HG03097 (cell line): Measurements from ENCODE around the gene SGIP1.
"Not testable (repeated sequence)": the region's sequence is repeated elsewhere in the genome, so short reads cannot be mapped to it uniquely, and the experiment has no call there.

Experiments used
- ATAC-seq: cut with Tn5 transposase; IDR thresholded peaks from one replicate; pipeline ENCODE4 v1.9.1; 2021; ENCODE audit not compliant: unreplicated experiment, low FRiP score

The SGIP1 gene

GRCh38 chr1:66552829-66553228 is 18.9 kb downstream of the SGIP1 start:
- no peak for ATAC-seq

- ATAC-seq = no peak
These were observed 19.9 kb downstream of the SGIP1 start for GRCh38 chr1:66553846-66554245.

- no peak for ATAC-seq
These were observed 22.2 kb downstream of the SGIP1 start for GRCh38 chr1:66556161-66556611.

GRCh38 chr1:66557157-66557556 is 23.2 kb downstream of the SGIP1 start:
- no peak for ATAC-seq

- no peak for ATAC-seq
These were observed 25.6 kb downstream of the SGIP1 start for GRCh38 chr1:66559517-66559916.

DNA sequence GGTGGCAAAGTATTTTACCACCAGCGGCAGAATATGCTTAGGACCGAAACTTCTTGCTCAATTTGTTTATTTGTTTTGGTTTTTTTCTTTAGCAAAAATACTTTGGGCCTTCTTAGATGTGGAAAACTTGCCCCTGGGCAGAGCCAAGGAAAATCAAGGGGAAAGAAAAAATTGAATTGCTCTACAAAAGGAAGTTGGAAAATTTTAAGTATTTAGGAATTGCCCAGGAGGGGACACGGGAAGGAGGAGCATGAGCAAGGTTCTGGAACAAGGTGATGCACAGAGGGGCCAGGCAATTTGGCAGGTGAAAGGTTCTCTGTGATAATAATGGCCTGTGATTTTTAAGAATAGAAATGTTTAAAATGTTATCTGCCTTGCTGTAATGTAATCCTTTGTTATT is 28.6 kb downstream of the SGIP1 start:
- ATAC-seq = no peak

DNA sequence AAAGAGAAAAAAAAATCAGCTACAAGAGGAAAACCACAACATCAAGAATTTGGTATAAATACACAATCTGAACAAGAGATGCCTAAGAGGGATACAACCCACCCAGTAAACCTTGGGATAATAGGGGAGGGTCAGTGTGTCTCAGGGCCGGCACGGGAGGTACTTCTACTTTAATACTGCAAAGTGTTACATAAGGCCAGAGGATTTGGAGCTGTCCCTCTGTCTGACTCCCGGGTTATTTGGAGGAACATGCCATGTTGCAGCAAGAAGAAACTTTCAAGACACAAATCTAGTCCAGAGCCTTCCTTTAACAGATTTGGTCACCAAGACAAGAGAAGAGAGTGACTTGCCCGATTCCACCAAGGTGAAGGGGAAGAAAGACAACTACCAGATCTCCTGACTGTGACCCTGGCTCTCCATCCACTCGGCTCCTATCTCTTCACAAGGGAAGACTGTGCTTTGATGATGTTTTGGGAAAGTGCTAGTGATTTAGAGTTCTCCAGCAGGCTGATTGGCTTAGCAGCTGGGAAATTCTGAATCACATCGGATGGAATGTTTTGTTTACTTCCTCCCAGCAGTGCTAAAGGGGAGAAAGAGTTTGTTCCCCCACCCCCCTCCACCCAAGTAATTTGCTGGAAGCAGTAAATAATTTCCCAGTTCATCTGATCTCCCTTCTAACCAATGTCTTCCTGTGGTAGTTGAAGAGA is 29.3 kb downstream of the SGIP1 start:
- no peak for ATAC-seq

- no peak for ATAC-seq
These were observed 30.1 kb downstream of the SGIP1 start for GRCh38 chr1:66563941-66564630.

- no peak for ATAC-seq
These were observed 36.2 kb downstream of the SGIP1 start for GRCh38 chr1:66570196-66570595.

DNA sequence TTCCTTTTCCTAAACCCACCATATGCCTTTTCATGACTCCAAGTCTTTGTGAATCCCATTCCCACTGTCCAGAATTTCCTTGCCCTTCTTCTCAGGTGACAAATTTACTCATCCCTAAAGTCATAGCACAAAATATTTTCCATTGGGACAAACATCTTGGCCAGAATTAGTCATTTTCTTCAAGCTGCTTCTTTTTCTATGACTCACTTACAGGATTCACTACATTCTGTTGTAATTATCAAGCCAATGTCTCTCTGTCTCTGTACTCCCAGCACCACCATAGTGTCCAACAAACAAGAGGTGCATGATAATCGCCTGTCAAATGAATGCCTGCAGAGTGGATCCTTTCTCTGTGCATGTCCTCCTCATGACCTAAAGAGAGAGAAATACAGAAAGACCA is 37.8 kb downstream of the SGIP1 start:
- no peak for ATAC-seq

GRCh38 chr1:66575739-66576138 is 41.8 kb downstream of the SGIP1 start:
- no peak for ATAC-seq

GRCh38 chr1:66576645-66577044 is 42.7 kb downstream of the SGIP1 start:
- no peak for ATAC-seq

- no peak for ATAC-seq
These were observed 44.9 kb downstream of the SGIP1 start for GRCh38 chr1:66578841-66579240.

- ATAC-seq = no peak
These were observed 46.1 kb downstream of the SGIP1 start for GRCh38 chr1:66580081-66580480.

DNA sequence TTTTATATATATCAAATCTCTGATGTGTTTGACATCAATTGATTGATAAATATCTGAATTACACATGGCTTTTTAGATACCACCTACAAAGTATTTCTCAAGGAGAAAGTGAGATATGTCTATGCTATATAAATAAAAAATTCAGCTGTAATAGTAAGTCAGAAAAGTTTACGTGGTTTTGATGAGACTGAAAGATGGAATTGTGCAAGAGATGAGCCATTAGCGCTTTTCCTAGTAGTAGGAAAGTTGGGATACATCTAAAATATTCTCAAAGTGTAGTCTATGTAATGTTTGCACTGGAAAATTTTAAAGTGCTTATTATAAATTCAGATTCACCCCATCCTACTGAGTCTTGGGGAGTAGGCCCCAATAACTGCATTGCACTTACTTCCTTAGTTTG is 49.1 kb downstream of the SGIP1 start:
- no peak for ATAC-seq

DNA sequence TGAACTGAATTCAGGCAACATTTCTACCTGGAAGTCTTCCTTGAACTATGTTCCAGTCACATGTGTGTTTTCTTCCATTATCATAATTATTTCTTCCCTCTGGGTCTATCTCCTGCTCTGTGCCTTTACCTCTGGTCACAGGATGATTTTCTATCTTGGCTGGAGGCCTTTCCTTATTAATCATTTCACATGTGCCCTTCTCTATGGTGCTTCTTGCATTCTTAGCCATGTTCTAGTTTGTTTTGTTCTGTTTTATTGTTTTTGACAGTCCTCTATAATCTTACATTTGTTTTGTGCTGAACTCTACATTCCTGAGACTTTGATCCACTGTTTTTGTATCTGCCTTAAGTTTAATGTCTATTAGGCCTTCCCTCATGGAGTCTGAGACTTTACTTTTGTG is 51.0 kb downstream of the SGIP1 start:
- ATAC-seq = no peak

DNA sequence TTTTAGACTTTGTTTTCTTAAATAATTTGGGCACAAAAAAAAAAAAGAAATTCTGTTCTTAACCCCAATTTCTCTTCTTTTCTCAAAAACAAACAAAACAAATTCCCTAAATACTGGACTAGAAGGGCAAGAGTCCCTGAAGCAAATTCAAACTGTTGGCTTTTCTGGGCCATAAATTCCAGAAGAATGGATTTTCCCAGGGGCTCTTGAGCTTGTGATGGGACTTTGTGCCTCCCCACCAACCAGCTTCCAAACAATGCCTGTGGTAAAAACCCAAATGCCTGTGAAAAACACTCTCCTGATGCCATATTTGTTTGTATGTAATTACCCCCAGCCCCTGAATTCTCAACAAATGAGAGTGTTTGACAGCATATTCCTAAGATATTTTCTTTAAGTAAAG is 55.4 kb downstream of the SGIP1 start:
- ATAC-seq = no peak

DNA sequence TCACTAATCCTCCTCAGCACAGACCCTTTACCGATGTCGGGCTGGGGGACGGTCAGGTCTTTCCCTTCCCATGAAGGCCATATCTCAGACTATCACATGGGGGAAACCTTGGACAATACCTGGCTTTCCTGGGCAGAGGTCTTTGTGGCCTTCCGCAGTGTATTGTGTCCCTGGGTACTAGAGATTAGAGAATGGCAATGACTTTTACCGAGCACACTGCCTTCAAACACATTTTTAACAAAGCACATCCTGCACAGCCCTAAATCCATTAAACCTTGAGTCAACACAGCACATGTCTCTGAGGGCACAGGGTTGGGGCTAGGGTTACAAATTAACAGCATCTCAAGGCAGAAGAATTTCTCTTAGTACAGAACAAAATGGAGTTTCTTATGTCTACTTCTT is 58.2 kb downstream of the SGIP1 start:
- ATAC-seq = not testable (repeated sequence)

- no peak for ATAC-seq
These were observed 62.2 kb downstream of the SGIP1 start for GRCh38 chr1:66596191-66596590.

- ATAC-seq = no peak
These were observed 63.5 kb downstream of the SGIP1 start for GRCh38 chr1:66597500-66597899.

DNA sequence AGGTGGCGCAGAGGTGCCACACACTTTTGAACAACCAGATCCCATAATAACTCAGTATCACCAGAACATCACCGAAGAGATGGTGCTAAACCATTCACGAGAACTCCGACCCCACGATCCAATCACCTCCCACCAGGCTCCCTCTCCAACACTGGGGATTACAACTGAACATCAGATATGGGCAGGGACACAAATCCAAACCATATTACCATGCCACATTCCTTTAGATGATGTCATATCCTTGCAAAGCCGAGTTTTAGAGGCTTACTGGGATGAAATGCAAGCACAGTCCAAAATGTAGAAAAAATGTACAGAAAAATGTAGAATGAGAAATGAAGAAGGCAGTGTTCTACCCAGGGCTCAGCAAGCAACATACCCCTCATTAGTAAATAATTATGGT is 64.7 kb downstream of the SGIP1 start:
- ATAC-seq = no peak

- no peak for ATAC-seq
These were observed 65.4 kb downstream of the SGIP1 start for GRCh38 chr1:66599346-66599745.
